Panc1 (cell line): ENCODE results near the gene KCNMA1.

Experiments used
- POLR2AphosphoS5 ChIP-seq: IDR thresholded peaks from 2 replicates; pipeline ENCODE4 v1.6.1; 2012; ENCODE audit warnings: mild to moderate bottlenecking, low read depth, low read length, moderate library complexity
- SIN3A ChIP-seq: IDR thresholded peaks from 2 replicates; pipeline ENCODE4 v1.6.1; 2012; ENCODE audit warnings: low read depth, mild to moderate bottlenecking, low read length, moderate library complexity, borderline replicate concordance; ENCODE audit not compliant: insufficient read depth
- TCF7L2 ChIP-seq: IDR thresholded peaks from 2 replicates; pipeline ENCODE4 v1.6.1; 2011; ENCODE audit warnings: mild to moderate bottlenecking, low read depth, low read length, inconsistent platforms
- TF ChIP-seq, protein P1 (sequence below): fragments of 450-650 bp; IDR thresholded peaks from 2 replicates; pipeline ENCODE4 v1.5.1; 2017; ENCODE audit warnings: mild to moderate bottlenecking
- TF ChIP-seq, protein P2 (sequence below), 2 experiments: IDR thresholded peaks; 2 replicates each; pipeline ENCODE4 v1.6.1; 2011 to 2012; ENCODE audit warnings: low read depth in 2 of 2, control low read depth in 1 of 2, low read length in 1 of 2, mild to moderate bottlenecking in 1 of 2, moderate library complexity in 1 of 2; ENCODE audit not compliant: insufficient read depth in 1 of 2

- TF ChIP-seq, protein P1, sequence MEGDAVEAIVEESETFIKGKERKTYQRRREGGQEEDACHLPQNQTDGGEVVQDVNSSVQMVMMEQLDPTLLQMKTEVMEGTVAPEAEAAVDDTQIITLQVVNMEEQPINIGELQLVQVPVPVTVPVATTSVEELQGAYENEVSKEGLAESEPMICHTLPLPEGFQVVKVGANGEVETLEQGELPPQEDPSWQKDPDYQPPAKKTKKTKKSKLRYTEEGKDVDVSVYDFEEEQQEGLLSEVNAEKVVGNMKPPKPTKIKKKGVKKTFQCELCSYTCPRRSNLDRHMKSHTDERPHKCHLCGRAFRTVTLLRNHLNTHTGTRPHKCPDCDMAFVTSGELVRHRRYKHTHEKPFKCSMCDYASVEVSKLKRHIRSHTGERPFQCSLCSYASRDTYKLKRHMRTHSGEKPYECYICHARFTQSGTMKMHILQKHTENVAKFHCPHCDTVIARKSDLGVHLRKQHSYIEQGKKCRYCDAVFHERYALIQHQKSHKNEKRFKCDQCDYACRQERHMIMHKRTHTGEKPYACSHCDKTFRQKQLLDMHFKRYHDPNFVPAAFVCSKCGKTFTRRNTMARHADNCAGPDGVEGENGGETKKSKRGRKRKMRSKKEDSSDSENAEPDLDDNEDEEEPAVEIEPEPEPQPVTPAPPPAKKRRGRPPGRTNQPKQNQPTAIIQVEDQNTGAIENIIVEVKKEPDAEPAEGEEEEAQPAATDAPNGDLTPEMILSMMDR, result no peak
- TF ChIP-seq POLR2AphosphoS5 (no peak), TCF7L2 (no peak), SIN3A (no peak)
- TF ChIP-seq, protein P2, sequence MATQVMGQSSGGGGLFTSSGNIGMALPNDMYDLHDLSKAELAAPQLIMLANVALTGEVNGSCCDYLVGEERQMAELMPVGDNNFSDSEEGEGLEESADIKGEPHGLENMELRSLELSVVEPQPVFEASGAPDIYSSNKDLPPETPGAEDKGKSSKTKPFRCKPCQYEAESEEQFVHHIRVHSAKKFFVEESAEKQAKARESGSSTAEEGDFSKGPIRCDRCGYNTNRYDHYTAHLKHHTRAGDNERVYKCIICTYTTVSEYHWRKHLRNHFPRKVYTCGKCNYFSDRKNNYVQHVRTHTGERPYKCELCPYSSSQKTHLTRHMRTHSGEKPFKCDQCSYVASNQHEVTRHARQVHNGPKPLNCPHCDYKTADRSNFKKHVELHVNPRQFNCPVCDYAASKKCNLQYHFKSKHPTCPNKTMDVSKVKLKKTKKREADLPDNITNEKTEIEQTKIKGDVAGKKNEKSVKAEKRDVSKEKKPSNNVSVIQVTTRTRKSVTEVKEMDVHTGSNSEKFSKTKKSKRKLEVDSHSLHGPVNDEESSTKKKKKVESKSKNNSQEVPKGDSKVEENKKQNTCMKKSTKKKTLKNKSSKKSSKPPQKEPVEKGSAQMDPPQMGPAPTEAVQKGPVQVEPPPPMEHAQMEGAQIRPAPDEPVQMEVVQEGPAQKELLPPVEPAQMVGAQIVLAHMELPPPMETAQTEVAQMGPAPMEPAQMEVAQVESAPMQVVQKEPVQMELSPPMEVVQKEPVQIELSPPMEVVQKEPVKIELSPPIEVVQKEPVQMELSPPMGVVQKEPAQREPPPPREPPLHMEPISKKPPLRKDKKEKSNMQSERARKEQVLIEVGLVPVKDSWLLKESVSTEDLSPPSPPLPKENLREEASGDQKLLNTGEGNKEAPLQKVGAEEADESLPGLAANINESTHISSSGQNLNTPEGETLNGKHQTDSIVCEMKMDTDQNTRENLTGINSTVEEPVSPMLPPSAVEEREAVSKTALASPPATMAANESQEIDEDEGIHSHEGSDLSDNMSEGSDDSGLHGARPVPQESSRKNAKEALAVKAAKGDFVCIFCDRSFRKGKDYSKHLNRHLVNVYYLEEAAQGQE (IDR thresholded peaks at IDR 0.05; ENCODE audit: insufficient read depth in 1 of 2, low read depth in 2 of 2, low read length in 1 of 2), result no peak
These were observed 444.6 kb downstream of the KCNMA1 start for GRCh38 chr10:77193001-77193400.
